BLaER1 (cell line): ENCODE data around the gene MMP27.

Experiments
- H3K27ac ChIP-seq: shearing (Covaris generic); formaldehyde crosslinking; 2 replicates; pipeline ENCODE4 v1.8.1; 2022
- H3K27me3 ChIP-seq: shearing (Covaris generic); formaldehyde crosslinking; 2 replicates; pipeline ENCODE4 v1.8.1; 2022
- H3K36me3 ChIP-seq: shearing (Covaris generic); formaldehyde crosslinking; 2 replicates; pipeline ENCODE4 v1.8.1; 2022
- H3K4me1 ChIP-seq: shearing (Covaris generic); formaldehyde crosslinking; 2 replicates; pipeline ENCODE4 v1.8.1; 2022
- H3K4me2 ChIP-seq: shearing (Covaris generic); formaldehyde crosslinking; 2 replicates; pipeline ENCODE4 v1.8.1; 2022
- H3K4me3 ChIP-seq: shearing (Covaris generic); formaldehyde crosslinking; 2 replicates; pipeline ENCODE4 v1.8.1; 2022
- H3K9ac ChIP-seq: shearing (Covaris generic); formaldehyde crosslinking; 2 replicates; pipeline ENCODE4 v1.8.1; 2022
- H3K9me3 ChIP-seq: shearing (Covaris generic); formaldehyde crosslinking; 2 replicates; pipeline ENCODE4 v1.8.1; 2022
- H4K20me1 ChIP-seq: shearing (Covaris generic); formaldehyde crosslinking; 2 replicates; pipeline ENCODE4 v1.8.1; 2022
- Cebpa-rat ChIP-seq: shearing (Covaris generic); IDR thresholded peaks from 2 replicates; pipeline ENCODE4 v1.8.1; 2022

MMP27 gene

DNA sequence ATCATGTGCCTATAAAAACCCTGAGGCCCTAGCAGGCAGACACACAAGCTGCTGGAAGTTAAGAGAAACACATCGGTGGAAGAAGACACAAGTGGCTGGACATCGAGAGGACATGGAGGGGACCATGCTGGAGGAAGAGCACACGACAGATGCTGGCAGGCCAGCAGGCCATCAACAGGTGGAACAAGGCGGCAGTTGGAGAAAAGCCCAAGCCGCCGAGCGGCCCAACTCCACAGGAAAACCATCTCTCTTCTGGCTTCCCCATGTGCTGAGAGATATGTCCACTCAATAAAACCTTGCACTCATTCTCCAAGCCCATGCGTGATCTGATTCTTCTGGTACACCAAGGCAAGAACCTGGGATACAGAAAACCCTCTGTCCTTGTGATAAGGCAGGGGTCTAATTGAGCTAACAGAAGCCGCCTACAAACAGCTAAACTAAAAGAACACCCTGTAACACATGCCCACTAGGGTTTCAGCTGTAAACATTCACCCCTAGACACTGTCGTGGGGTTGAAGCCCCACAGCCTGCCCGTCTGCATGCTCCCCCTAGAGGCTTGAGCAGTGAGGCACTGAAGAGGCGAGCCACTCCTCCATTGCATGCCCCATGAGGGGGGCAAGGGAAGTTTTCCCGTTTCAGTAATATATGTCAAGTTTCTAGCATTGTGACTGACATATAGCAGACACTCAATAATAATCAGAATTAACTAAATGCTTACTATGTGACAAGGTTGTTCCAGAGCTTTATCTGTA, 41.4 kb downstream of the MMP27 start:
- no peaks in the 10 kb centered on the region for H3K27me3 ChIP-seq
- H3K27ac ChIP-seq: no peak overlapping the region
- TF ChIP-seq Cebpa-rat: no peak
- H3K4me3 ChIP-seq: no peak overlapping the region
- no peaks in the 10 kb centered on the region for H3K9me3 ChIP-seq
- H4K20me1 ChIP-seq: no peaks in the 10 kb centered on the region
- H3K4me2 ChIP-seq: no peak overlapping the region
- H3K4me1 ChIP-seq: no peaks in the 10 kb centered on the region
- H3K36me3 ChIP-seq: no peaks in the 10 kb centered on the region
- H3K9ac ChIP-seq: no peak overlapping the region

DNA sequence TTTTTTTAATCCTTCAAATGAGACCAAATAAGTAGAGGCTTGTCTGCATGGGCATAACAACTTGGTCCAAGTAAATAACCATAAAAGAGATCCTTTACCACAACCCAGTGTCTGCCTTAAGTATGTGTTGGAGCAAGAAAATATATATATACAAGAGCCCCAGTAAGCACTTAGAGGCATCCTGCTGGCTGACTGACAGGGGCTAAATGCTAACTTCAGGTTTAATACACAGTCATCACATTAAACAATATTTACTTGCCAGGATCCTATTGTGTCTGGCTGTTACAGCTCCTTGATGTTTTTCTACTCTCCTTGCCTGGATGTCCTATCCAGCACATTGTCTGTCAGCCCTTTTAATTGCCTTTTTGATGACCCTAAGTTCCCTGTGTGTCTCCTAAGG, 43.0 kb downstream of the MMP27 start:
- Histone ChIP-seq H3K4me2 (no peak overlapping the region), H4K20me1 (no peaks in the 10 kb centered on the region), H3K9ac (no peak overlapping the region), H3K27ac (no peak overlapping the region), H3K4me3 (no peak overlapping the region), H3K4me1 (no peaks in the 10 kb centered on the region), H3K36me3 (no peaks in the 10 kb centered on the region), H3K9me3 (no peaks in the 10 kb centered on the region), H3K27me3 (no peaks in the 10 kb centered on the region)
- TF ChIP-seq Cebpa-rat: no peak

DNA sequence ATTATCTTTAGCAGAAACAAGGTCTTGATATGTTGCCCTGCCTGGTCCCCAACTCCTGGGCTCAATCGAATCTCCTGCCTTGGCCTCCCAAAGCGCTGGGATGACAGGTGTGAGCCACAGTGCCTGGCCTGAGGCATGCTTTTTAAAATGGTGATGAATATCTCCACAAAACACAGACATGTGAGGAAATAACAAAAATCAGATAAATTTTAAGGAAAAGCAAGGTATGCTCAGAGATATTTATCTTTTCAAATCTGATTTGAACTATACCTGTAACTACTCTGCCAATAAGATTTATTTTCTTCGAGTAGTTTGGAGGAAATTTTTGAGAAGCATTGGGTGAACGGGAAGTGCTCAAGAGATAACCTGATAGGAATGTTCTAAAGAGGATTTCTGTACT, 44.5 kb downstream of the MMP27 start:
- Histone ChIP-seq H3K9me3 (no peaks in the 10 kb centered on the region), H3K27me3 (no peaks in the 10 kb centered on the region), H3K4me2 (no peak overlapping the region), H3K4me1 (no peaks in the 10 kb centered on the region), H3K9ac (no peak overlapping the region), H3K36me3 (no peaks in the 10 kb centered on the region), H3K4me3 (no peak overlapping the region), H3K27ac (no peak overlapping the region), H4K20me1 (no peaks in the 10 kb centered on the region)
- no peak for TF ChIP-seq Cebpa-rat

DNA sequence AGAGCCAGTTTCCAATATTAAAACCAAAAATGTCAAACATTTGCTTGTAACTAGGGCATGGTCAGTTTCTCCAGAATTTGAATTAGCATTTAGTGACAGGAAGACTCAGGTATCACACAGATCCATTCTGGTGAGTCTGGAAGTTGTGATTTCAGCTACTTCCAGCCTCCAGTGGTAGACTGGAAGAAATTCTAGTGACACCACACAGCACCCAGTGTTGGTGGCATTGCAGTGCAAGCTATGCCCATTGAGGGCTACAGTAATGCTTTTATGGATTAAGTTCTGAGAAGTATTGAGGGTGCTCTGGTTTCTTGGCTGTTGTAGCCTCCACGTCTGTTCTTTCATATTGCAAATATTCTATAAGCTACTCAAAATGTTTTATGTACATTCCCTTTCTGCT, 49.0 kb downstream of the MMP27 start:
- H4K20me1 ChIP-seq: no peaks in the 10 kb centered on the region
- no peak overlapping the region for H3K27ac ChIP-seq
- no peaks in the 10 kb centered on the region for H3K36me3 ChIP-seq
- H3K9ac ChIP-seq: no peak overlapping the region
- no peaks in the 10 kb centered on the region for H3K4me1 ChIP-seq
- no peak overlapping the region for H3K4me3 ChIP-seq
- H3K4me2 ChIP-seq: no peak overlapping the region
- H3K27me3 ChIP-seq: no peaks in the 10 kb centered on the region
- H3K9me3 ChIP-seq: no peaks in the 10 kb centered on the region
- no peak for TF ChIP-seq Cebpa-rat

DNA sequence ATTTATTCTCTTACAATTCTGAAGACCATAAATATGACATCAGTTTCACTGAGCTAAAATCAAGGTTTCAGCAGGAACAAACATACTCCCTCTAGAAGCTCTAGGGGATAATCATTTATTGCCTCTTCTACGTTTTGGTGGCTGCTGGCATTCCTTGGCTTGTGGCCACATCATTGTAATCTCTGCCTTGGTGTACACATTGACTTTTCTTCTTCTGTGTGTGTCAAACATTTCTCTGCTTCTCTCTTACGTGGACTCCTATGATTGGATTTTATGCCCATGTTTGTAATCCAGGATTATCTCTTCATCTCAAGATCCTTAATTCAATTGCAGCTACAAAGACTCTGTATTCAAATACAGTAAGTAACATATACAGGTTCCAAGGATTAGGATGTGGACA, 50.0 kb downstream of the MMP27 start:
- Histone ChIP-seq H4K20me1 (no peaks in the 10 kb centered on the region), H3K9me3 (no peaks in the 10 kb centered on the region), H3K9ac (no peak overlapping the region), H3K36me3 (no peaks in the 10 kb centered on the region), H3K27me3 (no peaks in the 10 kb centered on the region), H3K4me3 (no peak overlapping the region), H3K4me2 (no peak overlapping the region), H3K27ac (no peak overlapping the region), H3K4me1 (no peaks in the 10 kb centered on the region)
- no peak for TF ChIP-seq Cebpa-rat

DNA sequence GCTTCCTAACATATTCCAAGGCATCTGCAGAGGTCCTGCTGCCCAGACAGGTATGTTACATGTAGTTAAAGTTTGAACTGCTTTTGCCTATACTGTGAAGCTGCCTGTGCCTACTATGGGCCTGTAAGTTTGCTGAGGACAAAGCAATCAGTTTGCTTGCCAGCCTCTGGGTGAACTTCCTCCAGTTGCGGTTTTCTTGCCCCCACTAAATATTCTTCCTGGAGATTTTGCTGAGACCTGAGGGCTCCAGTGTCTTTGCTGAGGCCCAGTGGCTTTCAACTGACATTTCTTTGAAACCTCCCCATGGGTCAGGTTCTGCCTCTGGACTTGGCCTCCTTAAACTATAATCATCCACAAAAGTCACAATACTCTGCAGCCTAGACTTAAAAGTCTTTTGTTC, 50.8 kb downstream of the MMP27 start:
- Histone ChIP-seq H3K4me3 (no peak overlapping the region), H3K9me3 (no peaks in the 10 kb centered on the region), H4K20me1 (no peaks in the 10 kb centered on the region), H3K27ac (no peak overlapping the region), H3K4me2 (no peak overlapping the region), H3K9ac (no peak overlapping the region), H3K4me1 (no peaks in the 10 kb centered on the region), H3K27me3 (no peaks in the 10 kb centered on the region), H3K36me3 (no peaks in the 10 kb centered on the region)
- TF ChIP-seq Cebpa-rat: no peak

DNA sequence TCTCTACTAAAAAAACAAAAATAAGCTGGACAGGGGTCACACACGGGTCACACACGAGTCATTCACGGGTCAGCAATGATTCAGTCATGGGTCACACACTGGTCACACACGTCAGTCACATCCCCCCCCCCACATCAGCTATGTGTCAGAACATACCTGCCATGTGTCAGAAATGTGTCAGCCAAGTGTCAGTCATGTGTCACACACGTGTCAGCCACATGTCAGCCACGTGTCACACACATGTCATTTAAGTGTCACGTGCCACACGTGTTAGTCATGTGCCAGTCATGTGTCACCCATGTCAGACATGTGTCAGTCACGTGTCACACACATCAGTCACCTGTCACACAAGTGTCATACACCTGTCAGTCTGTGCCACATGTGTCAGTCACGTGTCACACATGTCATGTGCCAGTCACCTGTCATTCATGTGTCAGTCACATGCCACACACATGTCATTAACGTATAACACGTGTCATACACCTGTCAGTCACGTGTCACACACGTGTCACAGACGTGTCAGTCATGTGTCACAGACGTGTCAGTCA, 51.8 kb downstream of the MMP27 start:
- no peaks in the 10 kb centered on the region for H4K20me1 ChIP-seq
- H3K27me3 ChIP-seq: no peaks in the 10 kb centered on the region
- H3K4me1 ChIP-seq: no peaks in the 10 kb centered on the region
- no peaks in the 10 kb centered on the region for H3K9me3 ChIP-seq
- no peak overlapping the region for H3K9ac ChIP-seq
- H3K27ac ChIP-seq: no peak overlapping the region
- no peak for TF ChIP-seq Cebpa-rat
- no peak overlapping the region for H3K4me2 ChIP-seq
- no peak overlapping the region for H3K4me3 ChIP-seq
- no peaks in the 10 kb centered on the region for H3K36me3 ChIP-seq

DNA sequence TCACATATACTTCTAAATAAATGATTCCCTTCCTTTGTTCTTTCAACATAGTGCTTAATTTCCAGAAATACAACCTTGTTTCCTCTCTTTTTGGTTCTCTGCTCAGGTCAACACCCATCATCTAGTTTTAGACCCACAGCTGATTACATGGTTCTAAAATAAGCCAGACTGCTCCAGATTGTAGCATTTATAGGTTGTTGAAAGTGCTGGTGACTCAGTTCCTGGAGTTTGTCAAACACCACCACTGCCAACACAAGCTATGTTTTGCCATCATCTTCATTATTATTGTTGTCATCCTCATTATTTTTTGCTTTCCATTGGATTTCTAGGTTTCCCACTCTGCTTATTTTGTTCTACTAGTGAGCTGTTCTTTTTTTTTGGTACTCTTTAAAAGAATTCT, 58.1 kb downstream of the MMP27 start:
- Histone ChIP-seq H3K4me3 (no peak overlapping the region), H3K9me3 (no peaks in the 10 kb centered on the region), H3K4me1 (no peaks in the 10 kb centered on the region), H3K27me3 (no peaks in the 10 kb centered on the region), H3K4me2 (no peak overlapping the region), H3K27ac (no peak overlapping the region), H3K9ac (no peak overlapping the region), H3K36me3 (no peaks in the 10 kb centered on the region), H4K20me1 (no peaks in the 10 kb centered on the region)
- TF ChIP-seq Cebpa-rat: no peak

DNA sequence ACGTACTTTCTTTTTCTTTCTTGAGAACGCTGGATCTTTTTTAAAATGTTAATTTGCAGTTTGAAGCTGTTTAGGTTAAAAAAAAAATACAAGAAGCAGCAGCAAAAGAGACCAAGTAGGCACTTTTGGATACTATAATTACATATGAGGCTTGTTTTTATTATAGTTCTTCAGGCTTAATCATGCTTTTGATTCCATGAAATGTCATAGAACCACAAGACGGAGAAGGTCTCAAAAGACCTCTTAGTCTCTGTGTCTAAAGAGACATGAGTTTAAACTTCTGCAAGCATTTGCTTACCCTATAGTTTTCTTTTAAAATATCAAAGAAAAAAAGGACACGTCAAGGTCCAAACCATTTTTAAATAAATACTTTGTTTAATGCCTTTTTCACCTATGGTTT, 61.6 kb downstream of the MMP27 start:
- TF ChIP-seq Cebpa-rat: no peak
- H3K36me3 ChIP-seq: no peaks in the 10 kb centered on the region
- H3K27ac ChIP-seq: no peak overlapping the region
- H3K4me3 ChIP-seq: no peak overlapping the region
- H3K9ac ChIP-seq: no peak overlapping the region
- H3K27me3 ChIP-seq: no peaks in the 10 kb centered on the region
- H3K4me1 ChIP-seq: no peaks in the 10 kb centered on the region
- H3K9me3 ChIP-seq: no peaks in the 10 kb centered on the region
- H3K4me2 ChIP-seq: no peak overlapping the region
- H4K20me1 ChIP-seq: no peaks in the 10 kb centered on the region
